Endothelial cell of umbilical vein (primary cell): ENCODE measurements around the gene MS4A4A.

Source experiments
- CTCF ChIP-seq, 2 donors: IDR thresholded peaks; 1 replicate in 1 of 2; 2 replicates in 1 of 2; pipeline ENCODE4 v1.5.1; 2011; ENCODE audit warnings: low read length in 2 of 2, mild to moderate bottlenecking in 2 of 2, moderate library complexity in 2 of 2, control low read depth in 1 of 2, inconsistent platforms in 1 of 2, low read depth in 1 of 2; ENCODE audit not compliant: insufficient read depth in 1 of 2; ENCODE audit errors: extremely low read depth in 1 of 2
- EZH2 ChIP-seq: IDR thresholded peaks from 2 replicates; pipeline ENCODE4 v1.6.1; 2012; ENCODE audit warnings: borderline replicate concordance, low read depth, mild to moderate bottlenecking, moderate library complexity, low read length, inconsistent platforms; ENCODE audit not compliant: severe bottlenecking
- POLR2AphosphoS5 ChIP-seq: IDR thresholded peaks from 2 replicates; pipeline ENCODE4 v1.6.1; 2012; ENCODE audit warnings: low read depth, mild to moderate bottlenecking, control low read depth, low read length, moderate library complexity; ENCODE audit not compliant: insufficient read depth

- TF ChIP-seq CTCF (IDR thresholded peaks at IDR 0.05; ENCODE audit: extremely low read depth in 1 of 2, insufficient read depth in 1 of 2, low read depth in 1 of 2, low read length in 2 of 2) (peak; percentile 36 to 42), EZH2 (no peak), POLR2AphosphoS5 (no peak)
Observed at GRCh38 chr11:60265373-60266214, 14.9 kb upstream of the MS4A4A start.
